Measurements from ENCODE around the gene ARHGEF2. TPM values are rescaled to one million over a fixed set of nuclear protein-coding genes. Genes with fewer than 3 reads are reported as not detected.

Gene ARHGEF2
- total and polyA plus RNA-seq, 9 of the 15 experiments (the other 6 are each of a cell fraction or from before 2014, with no cell fraction given): 7.1 to 162 (median 62.2) TPM

DNA sequence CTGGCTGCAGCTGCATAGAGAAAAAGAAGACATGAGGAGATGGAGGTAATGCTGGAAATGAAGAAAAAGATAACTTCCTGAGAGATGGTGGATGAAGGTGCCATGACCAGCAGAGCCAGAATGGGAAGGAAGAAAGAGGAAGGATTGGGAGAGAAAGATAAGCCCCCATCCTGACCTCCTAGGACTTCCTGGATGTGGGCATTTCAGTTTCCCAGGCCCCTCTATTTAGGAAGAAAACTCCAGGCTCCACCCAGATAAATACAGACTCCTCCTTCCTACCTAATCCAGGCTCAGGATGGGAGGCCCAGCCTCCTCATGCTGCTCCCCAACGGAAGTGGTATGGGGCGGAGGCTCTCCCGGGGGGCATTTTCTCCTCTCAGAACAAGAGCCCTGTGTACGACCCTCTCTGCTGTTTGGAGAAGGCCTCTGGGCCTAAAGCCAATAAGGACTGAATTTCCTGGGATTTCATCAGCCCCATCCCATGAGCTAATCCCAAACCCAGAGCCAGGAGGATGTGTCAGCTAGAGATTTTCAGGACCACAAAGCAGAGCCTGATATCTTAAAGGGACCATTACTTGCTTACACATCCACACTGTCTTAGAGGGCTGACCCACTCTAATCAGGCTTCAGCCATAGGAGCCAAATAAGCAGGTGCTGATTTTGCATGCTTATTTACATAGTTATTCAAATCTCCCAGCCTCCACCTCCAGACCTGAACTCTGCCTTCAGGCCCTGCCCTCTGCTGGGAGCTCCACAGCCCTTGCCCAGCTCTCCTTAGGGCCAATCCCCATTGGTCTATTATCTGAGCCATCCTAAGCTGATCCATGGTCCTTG lies 5.1 kb upstream of the ARHGEF2 start (continued):
- TF ChIP-seq ZNF609 (CRISPR knock-in tag; IDR thresholded peaks at IDR 0.05; ENCODE audit: borderline replicate concordance): no peak
- TF ChIP-seq NR2F6 (CRISPR knock-in tag; IDR thresholded peaks at IDR 0.05): no peak
- TF ChIP-seq UBTF (IDR thresholded peaks at IDR 0.05; ENCODE audit: borderline replicate concordance in 1 of 2, low read depth in 2 of 2, low read length in 2 of 2): 0 out of 4 replicates have a peak, but pooled peaks of 1 of the 2 experiments have one; percentile 25
- no peak for TF ChIP-seq PRPF4 (IDR thresholded peaks at IDR 0.05; ENCODE audit: insufficient read depth, low read depth, low read length, poor library complexity, severe bottlenecking)
- no peak for TF ChIP-seq PYGO2 (tag; IDR thresholded peaks at IDR 0.05)
- no peak for TF ChIP-seq CBX8 (IDR thresholded peaks at IDR 0.05; ENCODE audit: borderline replicate concordance, extremely low read depth, low read depth, low read length, poor library complexity, severe bottlenecking)
- TF ChIP-seq NELFE (IDR thresholded peaks at IDR 0.05; ENCODE audit: insufficient read depth, insufficient read length): no peak
- TF ChIP-seq TCF3 (CRISPR knock-in tag; IDR thresholded peaks at IDR 0.05): peak; percentile 48; the same call in 1 of the 2 replicates
- TF ChIP-seq IRF9 (tag; IDR thresholded peaks at IDR 0.05): no peak
- TF ChIP-seq CHAMP1 (IDR thresholded peaks at IDR 0.05): no peak
- no peak for TF ChIP-seq SPI1 (IDR thresholded peaks at IDR 0.05; ENCODE audit: borderline replicate concordance, low read depth, low read length)
- no peak for TF ChIP-seq HINFP (tag; conservative IDR thresholded peaks at IDR 0.05; ENCODE audit: low read depth)

Data from K562 (cell line).